Parathyroid adenoma (tissue), 2 donors: ENCODE results near the gene MARCHF9.

ENCODE experiments used
- H2AFZ ChIP-seq: fragments of 300-600 bp; sonication (generic); one replicate; pipeline ENCODE4 v1.7.0; 2017; ENCODE audit warnings: antibody characterized with exemption, mild to moderate bottlenecking
- H3K27ac ChIP-seq: fragments of 300-600 bp; sonication (generic); one replicate; pipeline ENCODE4 v1.7.0; 2017
- H3K27me3 ChIP-seq: fragments of 300-600 bp; sonication (generic); one replicate; pipeline ENCODE4 v1.7.0; 2017; ENCODE audit warnings: low read length; ENCODE audit not compliant: control insufficient read depth, insufficient read depth
- H3K36me3 ChIP-seq: fragments of 300-600 bp; sonication (generic); one replicate; pipeline ENCODE4 v1.7.0; 2017; ENCODE audit warnings: low read length; ENCODE audit not compliant: control insufficient read depth, insufficient read depth
- H3K4me1 ChIP-seq: fragments of 300-600 bp; sonication (generic); one replicate; pipeline ENCODE4 v1.7.0; 2017; ENCODE audit warnings: control low read depth
- H3K4me2 ChIP-seq: fragments of 300-600 bp; sonication (generic); one replicate; pipeline ENCODE4 v1.7.0; 2017; ENCODE audit warnings: low read length
- H3K4me3 ChIP-seq: fragments of 300-600 bp; sonication (generic); one replicate; pipeline ENCODE4 v1.7.0; 2017; ENCODE audit warnings: low read depth, low read length
- H3K79me2 ChIP-seq: fragments of 300-600 bp; sonication (generic); one replicate; pipeline ENCODE4 v1.7.0; 2017; ENCODE audit warnings: control low read depth
- H3K9ac ChIP-seq: fragments of 300-600 bp; sonication (generic); one replicate; pipeline ENCODE4 v1.7.0; 2017; ENCODE audit warnings: mild to moderate bottlenecking
- H3K9me3 ChIP-seq: fragments of 300-600 bp; sonication (generic); one replicate; pipeline ENCODE4 v1.7.0; 2017; ENCODE audit warnings: low read length; ENCODE audit not compliant: control insufficient read depth
- CTCF ChIP-seq: fragments of 300-600 bp; sonication (generic); IDR thresholded peaks from one replicate; pipeline ENCODE4 v1.7.0; 2017; ENCODE audit warnings: antibody characterized with exemption, mild to moderate bottlenecking
- donor health status: primary hyperparathyroidism.

MARCHF9 gene

GRCh38 chr12:57766464-57767304 lies 11.8 kb downstream of the MARCHF9 start, which contains the start of gene CYP27B1:
Gene CYP27B1, minus strand, starts transcription at chr12:57767078. Its CDS starts 37 bp downstream, at chr12:57767041.
- Histone ChIP-seq H3K4me3 (peak within 1 kb of the TSS; percentile 42), H3K9ac (no peak within 1 kb of the TSS), H3K9me3 (no peaks in the 10 kb centered on the region), H3K4me1 (peaks cover 16% of the 10 kb centered on the region), H3K27ac (no peak within 1 kb of the TSS), H2AFZ (peak within 1 kb of the TSS; percentile 91), H3K4me2 (peak within 1 kb of the TSS; percentile 68), H3K79me2 (no peaks in the 10 kb centered on the region), H3K36me3 (no peaks in the 10 kb centered on the region), H3K27me3 (no peaks in the 10 kb centered on the region)
- no peak for TF ChIP-seq CTCF

- no peak overlapping the region for H3K9ac ChIP-seq
- H3K4me1 ChIP-seq = peaks cover 16% of the 10 kb centered on the region
- peak overlapping the region; percentile 6 for H2AFZ ChIP-seq
- H3K36me3 ChIP-seq = no peaks in the 10 kb centered on the region
- H3K79me2 ChIP-seq = no peaks in the 10 kb centered on the region
- no peak overlapping the region for H3K4me3 ChIP-seq
- no peak overlapping the region for H3K27ac ChIP-seq
- no peaks in the 10 kb centered on the region for H3K9me3 ChIP-seq
- no peaks in the 10 kb centered on the region for H3K27me3 ChIP-seq
- H3K4me2 ChIP-seq = no peak overlapping the region
- TF ChIP-seq CTCF = no peak
Measured at GRCh38 chr12:57767305-57767698, 12.4 kb downstream of the MARCHF9 start.

GRCh38 chr12:57767876-57768275 lies 13.0 kb downstream of the MARCHF9 start:
- H3K4me1 ChIP-seq = peaks cover 18% of the 10 kb centered on the region
- H3K27me3 ChIP-seq = no peaks in the 10 kb centered on the region
- H3K9ac ChIP-seq = no peak overlapping the region
- H3K36me3 ChIP-seq = no peaks in the 10 kb centered on the region
- no peak overlapping the region for H2AFZ ChIP-seq
- H3K4me3 ChIP-seq = no peak overlapping the region
- no peaks in the 10 kb centered on the region for H3K9me3 ChIP-seq
- H3K27ac ChIP-seq = no peak overlapping the region
- no peak overlapping the region for H3K4me2 ChIP-seq
- H3K79me2 ChIP-seq = no peaks in the 10 kb centered on the region
- TF ChIP-seq CTCF = no peak

- H3K27me3 ChIP-seq = no peaks in the 10 kb centered on the region
- no peak overlapping the region for H3K4me2 ChIP-seq
- no peak overlapping the region for H3K4me3 ChIP-seq
- no peak overlapping the region for H3K27ac ChIP-seq
- H3K36me3 ChIP-seq = no peaks in the 10 kb centered on the region
- H3K79me2 ChIP-seq = no peaks in the 10 kb centered on the region
- TF ChIP-seq CTCF = no peak
- H3K9ac ChIP-seq = no peak overlapping the region
- no peak overlapping the region for H2AFZ ChIP-seq
- H3K9me3 ChIP-seq = no peaks in the 10 kb centered on the region
- H3K4me1 ChIP-seq = peaks cover 18% of the 10 kb centered on the region
Measured at GRCh38 chr12:57769594-57769993, 14.7 kb downstream of the MARCHF9 start.

GRCh38 chr12:57770734-57771133 lies 15.8 kb downstream of the MARCHF9 start:
- no peaks in the 10 kb centered on the region for H3K36me3 ChIP-seq
- H3K4me2 ChIP-seq = no peak overlapping the region
- no peak for TF ChIP-seq CTCF
- H2AFZ ChIP-seq = no peak overlapping the region
- no peaks in the 10 kb centered on the region for H3K79me2 ChIP-seq
- peaks cover 10% of the 10 kb centered on the region for H3K4me1 ChIP-seq
- H3K27ac ChIP-seq = no peak overlapping the region
- H3K4me3 ChIP-seq = no peak overlapping the region
- H3K27me3 ChIP-seq = no peaks in the 10 kb centered on the region
- H3K9me3 ChIP-seq = no peaks in the 10 kb centered on the region
- no peak overlapping the region for H3K9ac ChIP-seq
